NCI-H1417 (cell line): Measurements from ENCODE around the gene PAXIP1.

Source experiments
- DNase-seq, 3 experiments: peaks; one replicate each; lab custom pipeline; 2025; lab: John Stamatoyannopoulos, UW

The PAXIP1 gene

GRCh38 chr7:154996756-154997155 is 6.2 kb downstream of the PAXIP1 start:
- no peak for DNase-seq

GRCh38 chr7:154996101-154996500 is 6.8 kb downstream of the PAXIP1 start:
- no peak for DNase-seq

- no peak for DNase-seq
These were observed 7.9 kb downstream of the PAXIP1 start for GRCh38 chr7:154994996-154995395.

- DNase-seq = peak in 1 of 3 experiments; percentile 35
These were observed 11.9 kb downstream of the PAXIP1 start for GRCh38 chr7:154990964-154991540.

- no peak for DNase-seq
These were observed 15.4 kb downstream of the PAXIP1 start for GRCh38 chr7:154987571-154987970.

- DNase-seq = no peak
These were observed 16.6 kb downstream of the PAXIP1 start for GRCh38 chr7:154986200-154986945.

GRCh38 chr7:154985230-154985629 is 17.7 kb downstream of the PAXIP1 start:
- no peak for DNase-seq

- DNase-seq = no peak
These were observed 18.2 kb downstream of the PAXIP1 start for GRCh38 chr7:154984601-154985188.

- DNase-seq = no peak
These were observed 24.9 kb downstream of the PAXIP1 start for GRCh38 chr7:154978017-154978416.

GRCh38 chr7:154977250-154977649 is 25.7 kb downstream of the PAXIP1 start:
- DNase-seq = no peak

- no peak for DNase-seq
These were observed 26.1 kb downstream of the PAXIP1 start for GRCh38 chr7:154976844-154977243.

GRCh38 chr7:154975984-154976383 is 26.9 kb downstream of the PAXIP1 start:
- DNase-seq = no peak

GRCh38 chr7:154973381-154973780 is 29.5 kb downstream of the PAXIP1 start:
- no peak for DNase-seq

GRCh38 chr7:154968336-154969001 is 34.5 kb downstream of the PAXIP1 start:
- no peak for DNase-seq

GRCh38 chr7:154967401-154967955 is 35.4 kb downstream of the PAXIP1 start:
- DNase-seq = no peak

GRCh38 chr7:154965014-154965413 is 37.9 kb downstream of the PAXIP1 start:
- no peak for DNase-seq

GRCh38 chr7:154960063-154960790 is 42.7 kb downstream of the PAXIP1 start:
- DNase-seq = no peak

- no peak for DNase-seq
These were observed 46.5 kb downstream of the PAXIP1 start for GRCh38 chr7:154956427-154956826.

GRCh38 chr7:154953006-154953684 is 49.8 kb downstream of the PAXIP1 start:
- DNase-seq = peak in 2 of 3 experiments; percentile 10 to 18

- DNase-seq = no peak
These were observed 52.0 kb downstream of the PAXIP1 start for GRCh38 chr7:154950960-154951359.

- no peak for DNase-seq
These were observed 55.3 kb downstream of the PAXIP1 start for GRCh38 chr7:154947604-154948003.
